Thymus (tissue), 11 donors: ENCODE results near the gene SFTPA2. TPM values are rescaled to one million over a fixed set of nuclear protein-coding genes. Genes with fewer than 3 reads are reported as not detected.
"Not testable (repeated sequence)": the region's sequence is repeated elsewhere in the genome, so short reads cannot be mapped to it uniquely, and the experiment has no call there.

Experiments
- DNase-seq, 9 donors: peaks; one replicate each; pipeline ENCODE4 v3.0.0-alpha.2; 2013; ENCODE audit warnings: low spot score in 9 of 9, low read depth in 6 of 9, missing footprints in 1 of 9
- H3K27ac ChIP-seq, 2 donors: one replicate each; pipeline ENCODE4 v1.5.1; 2013; ENCODE audit warnings: control low read depth in 1 of 2, low read depth in 1 of 2, low read length in 1 of 2, mild to moderate bottlenecking in 1 of 2, moderate library complexity in 1 of 2
- H3K27me3 ChIP-seq, 2 donors: one replicate each; pipeline ENCODE4 v1.5.1; 2013; ENCODE audit warnings: low read length in 1 of 2; ENCODE audit not compliant: control insufficient read depth in 2 of 2, insufficient read depth in 1 of 2
- H3K36me3 ChIP-seq, 2 donors: one replicate each; pipeline ENCODE4 v1.5.1; 2013; ENCODE audit warnings: low read length in 1 of 2, mild to moderate bottlenecking in 1 of 2, moderate library complexity in 1 of 2; ENCODE audit not compliant: control insufficient read depth in 2 of 2, insufficient read depth in 2 of 2
- H3K4me1 ChIP-seq, 2 donors: one replicate each; pipeline ENCODE4 v1.5.1; 2013; ENCODE audit warnings: low read length in 2 of 2; ENCODE audit not compliant: control insufficient read depth in 2 of 2, insufficient read depth in 2 of 2
- H3K4me3 ChIP-seq, 2 donors: one replicate each; pipeline ENCODE4 v1.5.1; 2013; ENCODE audit warnings: low read length in 2 of 2, control low read depth in 1 of 2, mild to moderate bottlenecking in 1 of 2
- H3K9me3 ChIP-seq, 2 donors: one replicate each; pipeline ENCODE4 v1.5.1; 2013; ENCODE audit warnings: low read length in 1 of 2, mild to moderate bottlenecking in 1 of 2; ENCODE audit not compliant: control insufficient read depth in 2 of 2, insufficient read depth in 1 of 2
- WGBS: extraction: QIAGEN DNeasy Blood & Tissue Kit; methylation state at CpG from one replicate; pipeline ENCODE4 v1.1.7; 2013; 5-methylcytosine and 5-hydroxymethylcytosine counted together
- polyA plus RNA-seq: library from polyadenylated mRNA; stranded (reverse); fragments of 200-250 nt; gene quantifications from one replicate; pipeline ENCODE4 v1.2.3, GENCODE V29; 2013
- total RNA-seq: library from RNA; stranded (reverse); fragments of 120-200 nt; gene quantifications from one replicate; pipeline ENCODE4 v1.2.4, GENCODE V29; 2013
- donor health status: healthy.

SFTPA2 gene
- total and polyA plus RNA-seq, 2 donors, result 2.3 to 14.6 TPM

GRCh38 chr10:79544926-79545659, 15.1 kb downstream of the SFTPA2 start:
- not testable (repeated sequence) for H3K9me3 ChIP-seq, H3K36me3 ChIP-seq, DNase-seq, H3K4me1 ChIP-seq, H3K4me3 ChIP-seq, H3K27me3 ChIP-seq, H3K27ac ChIP-seq
- 94% methylated on average over 3 of the region's 3 CpGs for WGBS

- DNase-seq, H3K27me3 ChIP-seq, H3K36me3 ChIP-seq, H3K27ac ChIP-seq, H3K4me1 ChIP-seq, H3K4me3 ChIP-seq, H3K9me3 ChIP-seq: not testable (repeated sequence)
- 89% methylated on average over 3 of the region's 3 CpGs for WGBS
Measured at GRCh38 chr10:79544408-79544807, 15.8 kb downstream of the SFTPA2 start.

- no peak overlapping the region for H3K4me3 ChIP-seq
- 43% methylated on average over 2 of the region's 2 CpGs for WGBS
Measured at GRCh38 chr10:79542626-79543025, 17.6 kb downstream of the SFTPA2 start.

GRCh38 chr10:79540930-79541329, 19.3 kb downstream of the SFTPA2 start:
- H3K27ac ChIP-seq, DNase-seq, H3K4me3 ChIP-seq, H3K4me1 ChIP-seq, H3K36me3 ChIP-seq, H3K9me3 ChIP-seq, H3K27me3 ChIP-seq: not testable (repeated sequence)
- WGBS, result 97% methylated on average over 1 of the region's 1 CpG

More at GRCh38 chr10:79542626-79543025, 17.6 kb downstream of the SFTPA2 start:
- H3K4me1 ChIP-seq, result peaks cover 7 to 10% of the 10 kb centered on the region in 2 donors
- H3K27me3 ChIP-seq, result no peaks in the 10 kb centered on the region
- peak overlapping the region; percentile 1 to 81 for H3K27ac ChIP-seq
- peak in 4 of 9 donors; percentile 13 to 55 (median 18) for DNase-seq
- no peaks in the 10 kb centered on the region for H3K36me3 ChIP-seq
- no peaks in the 10 kb centered on the region for H3K9me3 ChIP-seq

- not testable (repeated sequence) for H3K9me3 ChIP-seq, H3K36me3 ChIP-seq, H3K27ac ChIP-seq, H3K4me3 ChIP-seq, H3K4me1 ChIP-seq, DNase-seq, H3K27me3 ChIP-seq
- WGBS, result 87% methylated on average over 6 of the region's 6 CpGs
Measured at GRCh38 chr10:79538311-79538710, 21.9 kb downstream of the SFTPA2 start.

- not testable (repeated sequence) for H3K27me3 ChIP-seq, H3K4me3 ChIP-seq, H3K9me3 ChIP-seq, H3K36me3 ChIP-seq, H3K4me1 ChIP-seq, DNase-seq, H3K27ac ChIP-seq
- 93% methylated on average over 1 of the region's 5 CpGs for WGBS
Measured at GRCh38 chr10:79533903-79534175, 26.4 kb downstream of the SFTPA2 start.

GRCh38 chr10:79533142-79533902, 26.9 kb downstream of the SFTPA2 start:
- DNase-seq, H3K9me3 ChIP-seq, H3K4me3 ChIP-seq, H3K36me3 ChIP-seq, H3K27ac ChIP-seq, H3K4me1 ChIP-seq, H3K27me3 ChIP-seq: not testable (repeated sequence)
- 87% methylated on average over 11 of the region's 11 CpGs for WGBS

- DNase-seq, H3K27ac ChIP-seq, H3K4me1 ChIP-seq, H3K4me3 ChIP-seq, H3K36me3 ChIP-seq, H3K9me3 ChIP-seq, H3K27me3 ChIP-seq: not testable (repeated sequence)
- WGBS, result 96% methylated on average over 4 of the region's 4 CpGs
Measured at GRCh38 chr10:79528261-79528660, 31.9 kb downstream of the SFTPA2 start.

GRCh38 chr10:79525049-79525710, 35.0 kb downstream of the SFTPA2 start:
- not testable (repeated sequence) for H3K27ac ChIP-seq, H3K4me1 ChIP-seq, H3K4me3 ChIP-seq, H3K27me3 ChIP-seq, H3K9me3 ChIP-seq, DNase-seq, H3K36me3 ChIP-seq
- WGBS, result 93% methylated on average over 5 of the region's 8 CpGs
